Measurements from ENCODE around the gene MEGF11.

- TF ChIP-seq EZH2phosphoT487 (IDR thresholded peaks at IDR 0.05; ENCODE audit: borderline replicate concordance, low read length) (no peak), CTCF (conservative IDR thresholded peaks at IDR 0.05; ENCODE audit: low read depth, low read length) (no peak), EZH2 (IDR thresholded peaks at IDR 0.05; ENCODE audit: low read length, unreplicated experiment) (no peak)
Observed at GRCh38 chr15:66089049-66089448, 164.5 kb downstream of the MEGF11 start.
